ENCODE measurements around the gene MCF2L.

GRCh38 chr13:113006660-113007059, 37.6 kb downstream of the MCF2L start:
- TF ChIP-seq, protein P1, sequence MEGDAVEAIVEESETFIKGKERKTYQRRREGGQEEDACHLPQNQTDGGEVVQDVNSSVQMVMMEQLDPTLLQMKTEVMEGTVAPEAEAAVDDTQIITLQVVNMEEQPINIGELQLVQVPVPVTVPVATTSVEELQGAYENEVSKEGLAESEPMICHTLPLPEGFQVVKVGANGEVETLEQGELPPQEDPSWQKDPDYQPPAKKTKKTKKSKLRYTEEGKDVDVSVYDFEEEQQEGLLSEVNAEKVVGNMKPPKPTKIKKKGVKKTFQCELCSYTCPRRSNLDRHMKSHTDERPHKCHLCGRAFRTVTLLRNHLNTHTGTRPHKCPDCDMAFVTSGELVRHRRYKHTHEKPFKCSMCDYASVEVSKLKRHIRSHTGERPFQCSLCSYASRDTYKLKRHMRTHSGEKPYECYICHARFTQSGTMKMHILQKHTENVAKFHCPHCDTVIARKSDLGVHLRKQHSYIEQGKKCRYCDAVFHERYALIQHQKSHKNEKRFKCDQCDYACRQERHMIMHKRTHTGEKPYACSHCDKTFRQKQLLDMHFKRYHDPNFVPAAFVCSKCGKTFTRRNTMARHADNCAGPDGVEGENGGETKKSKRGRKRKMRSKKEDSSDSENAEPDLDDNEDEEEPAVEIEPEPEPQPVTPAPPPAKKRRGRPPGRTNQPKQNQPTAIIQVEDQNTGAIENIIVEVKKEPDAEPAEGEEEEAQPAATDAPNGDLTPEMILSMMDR (conservative IDR thresholded peaks at IDR 0.05; ENCODE audit: low read depth in 2 of 2), result no peak
- TF ChIP-seq POLR2AphosphoS5 (IDR thresholded peaks at IDR 0.05; ENCODE audit: low read depth) (no peak), EZH2 (IDR thresholded peaks at IDR 0.05; ENCODE audit: low read depth, unreplicated experiment) (no peak), CREB1 (CRISPR knock-in tag; IDR thresholded peaks at IDR 0.05; ENCODE audit: low read depth) (no peak), JUNB (IDR thresholded peaks at IDR 0.05; ENCODE audit: unreplicated experiment) (no peak), EZH2phosphoT487 (IDR thresholded peaks at IDR 0.05; ENCODE audit: unreplicated experiment) (no peak), ZNF114 (CRISPR knock-in tag; IDR thresholded peaks at IDR 0.05) (no peak), ZNF331 (CRISPR knock-in tag; IDR thresholded peaks at IDR 0.05; ENCODE audit: low read depth) (no peak), ZNF462 (CRISPR knock-in tag; IDR thresholded peaks at IDR 0.05) (no peak), NANOG (IDR thresholded peaks at IDR 0.05; ENCODE audit: borderline replicate concordance) (no peak), STAT1 (IDR thresholded peaks at IDR 0.05; ENCODE audit: unreplicated experiment) (no peak)
- TF ChIP-seq, protein P2, sequence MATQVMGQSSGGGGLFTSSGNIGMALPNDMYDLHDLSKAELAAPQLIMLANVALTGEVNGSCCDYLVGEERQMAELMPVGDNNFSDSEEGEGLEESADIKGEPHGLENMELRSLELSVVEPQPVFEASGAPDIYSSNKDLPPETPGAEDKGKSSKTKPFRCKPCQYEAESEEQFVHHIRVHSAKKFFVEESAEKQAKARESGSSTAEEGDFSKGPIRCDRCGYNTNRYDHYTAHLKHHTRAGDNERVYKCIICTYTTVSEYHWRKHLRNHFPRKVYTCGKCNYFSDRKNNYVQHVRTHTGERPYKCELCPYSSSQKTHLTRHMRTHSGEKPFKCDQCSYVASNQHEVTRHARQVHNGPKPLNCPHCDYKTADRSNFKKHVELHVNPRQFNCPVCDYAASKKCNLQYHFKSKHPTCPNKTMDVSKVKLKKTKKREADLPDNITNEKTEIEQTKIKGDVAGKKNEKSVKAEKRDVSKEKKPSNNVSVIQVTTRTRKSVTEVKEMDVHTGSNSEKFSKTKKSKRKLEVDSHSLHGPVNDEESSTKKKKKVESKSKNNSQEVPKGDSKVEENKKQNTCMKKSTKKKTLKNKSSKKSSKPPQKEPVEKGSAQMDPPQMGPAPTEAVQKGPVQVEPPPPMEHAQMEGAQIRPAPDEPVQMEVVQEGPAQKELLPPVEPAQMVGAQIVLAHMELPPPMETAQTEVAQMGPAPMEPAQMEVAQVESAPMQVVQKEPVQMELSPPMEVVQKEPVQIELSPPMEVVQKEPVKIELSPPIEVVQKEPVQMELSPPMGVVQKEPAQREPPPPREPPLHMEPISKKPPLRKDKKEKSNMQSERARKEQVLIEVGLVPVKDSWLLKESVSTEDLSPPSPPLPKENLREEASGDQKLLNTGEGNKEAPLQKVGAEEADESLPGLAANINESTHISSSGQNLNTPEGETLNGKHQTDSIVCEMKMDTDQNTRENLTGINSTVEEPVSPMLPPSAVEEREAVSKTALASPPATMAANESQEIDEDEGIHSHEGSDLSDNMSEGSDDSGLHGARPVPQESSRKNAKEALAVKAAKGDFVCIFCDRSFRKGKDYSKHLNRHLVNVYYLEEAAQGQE (IDR thresholded peaks at IDR 0.05; ENCODE audit: unreplicated experiment), result no peak
- TF ChIP-seq, protein P3, sequence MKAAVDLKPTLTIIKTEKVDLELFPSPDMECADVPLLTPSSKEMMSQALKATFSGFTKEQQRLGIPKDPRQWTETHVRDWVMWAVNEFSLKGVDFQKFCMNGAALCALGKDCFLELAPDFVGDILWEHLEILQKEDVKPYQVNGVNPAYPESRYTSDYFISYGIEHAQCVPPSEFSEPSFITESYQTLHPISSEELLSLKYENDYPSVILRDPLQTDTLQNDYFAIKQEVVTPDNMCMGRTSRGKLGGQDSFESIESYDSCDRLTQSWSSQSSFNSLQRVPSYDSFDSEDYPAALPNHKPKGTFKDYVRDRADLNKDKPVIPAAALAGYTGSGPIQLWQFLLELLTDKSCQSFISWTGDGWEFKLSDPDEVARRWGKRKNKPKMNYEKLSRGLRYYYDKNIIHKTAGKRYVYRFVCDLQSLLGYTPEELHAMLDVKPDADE (IDR thresholded peaks at IDR 0.05), result no peak
